ENCODE results near the gene ARID1B.

ARID1B gene

GRCh38 chr6:157076451-157076822 lies 299.3 kb downstream of the ARID1B start:
- no peak for DNase-seq (ENCODE audit: low spot score)

GRCh38 chr6:157077251-157077650 lies 300.1 kb downstream of the ARID1B start:
- DNase-seq (ENCODE audit: low spot score) = no peak

- no peak for DNase-seq (ENCODE audit: low spot score)
These were observed 301.1 kb downstream of the ARID1B start for GRCh38 chr6:157078326-157078725.

DNA sequence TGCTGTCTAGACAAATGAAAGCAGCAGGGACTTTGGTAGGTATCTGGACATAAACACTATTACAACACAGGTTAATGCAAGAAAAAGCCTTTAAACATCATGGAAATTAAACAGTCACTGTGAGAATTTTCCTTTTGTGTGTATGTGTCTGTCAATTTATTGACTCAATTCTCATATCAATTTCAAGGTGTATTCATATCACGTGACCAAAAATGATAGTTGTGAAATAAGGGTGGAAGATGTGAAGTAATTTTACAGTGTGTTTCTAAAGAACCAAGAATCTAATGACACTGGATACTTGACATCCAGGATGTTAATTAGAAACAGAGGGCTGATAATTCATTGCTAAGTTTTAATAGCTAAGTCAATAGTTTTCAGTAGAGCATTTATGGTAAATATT lies 302.1 kb downstream of the ARID1B start:
- DNase-seq (ENCODE audit: low spot score) = no peak

- DNase-seq (ENCODE audit: low spot score) = no peak
These were observed 302.6 kb downstream of the ARID1B start for GRCh38 chr6:157079771-157080170.

DNA sequence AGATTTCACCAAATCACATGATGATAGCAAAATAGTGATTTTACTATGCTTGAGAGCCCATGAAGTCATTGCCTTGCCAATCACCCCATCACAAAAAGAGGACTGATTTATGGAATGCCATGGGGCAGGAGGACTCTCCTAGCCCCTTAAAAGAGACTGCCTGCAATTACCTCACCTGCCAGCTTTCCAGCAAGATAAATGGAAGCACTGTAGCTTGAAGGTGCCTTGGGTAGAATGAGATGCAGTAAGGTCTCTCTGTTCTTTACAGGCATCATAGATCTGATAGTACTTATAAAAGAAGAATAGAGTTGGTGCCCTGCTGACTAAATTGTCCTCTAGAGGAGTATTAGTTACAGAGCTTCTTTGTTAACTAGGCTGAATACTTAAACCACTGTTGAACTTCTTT lies 303.8 kb downstream of the ARID1B start:
- DNase-seq (ENCODE audit: low spot score) = no peak

DNA sequence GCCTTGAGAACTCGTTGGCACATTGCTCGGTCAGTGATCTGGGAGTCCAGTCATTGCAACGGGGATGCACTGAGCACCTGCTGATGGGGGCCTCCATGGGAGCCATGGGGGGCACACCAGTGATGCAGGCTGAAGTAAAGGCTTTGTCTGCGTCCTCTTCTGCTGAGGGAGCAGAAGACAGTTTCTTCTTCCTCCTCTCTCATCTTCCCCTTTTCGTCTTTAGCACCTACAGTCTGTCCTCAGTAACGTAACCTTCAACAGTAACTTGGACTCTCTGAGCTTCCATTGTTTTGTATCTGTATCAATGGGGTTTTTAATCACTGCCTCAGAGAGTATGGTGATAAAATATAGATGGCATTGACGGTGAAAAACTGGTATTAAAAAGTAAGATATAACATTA lies 306.2 kb downstream of the ARID1B start:
- DNase-seq (ENCODE audit: low spot score) = no peak

DNA sequence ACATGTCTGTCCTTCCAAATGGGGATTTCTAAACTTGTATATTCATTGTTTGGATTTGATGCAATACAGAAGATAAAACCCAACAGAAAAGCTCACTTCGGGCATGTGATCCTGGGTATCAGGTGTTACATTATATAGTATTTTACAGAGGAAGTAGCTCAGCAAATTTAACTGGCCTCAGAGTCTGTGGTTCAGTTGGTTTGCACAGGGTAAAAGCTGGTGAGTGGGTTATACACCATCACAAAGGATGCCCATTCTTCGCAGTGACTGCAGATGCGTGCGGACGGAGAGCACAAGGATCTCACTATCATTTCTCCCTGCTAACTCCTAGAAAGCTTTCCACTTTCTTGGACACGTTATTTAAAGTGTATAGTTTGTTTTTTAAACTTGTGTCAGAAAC lies 309.5 kb downstream of the ARID1B start:
- DNase-seq (ENCODE audit: low spot score) = no peak

- no peak for DNase-seq (ENCODE audit: low spot score)
These were observed 310.8 kb downstream of the ARID1B start for GRCh38 chr6:157087974-157088373.

DNA sequence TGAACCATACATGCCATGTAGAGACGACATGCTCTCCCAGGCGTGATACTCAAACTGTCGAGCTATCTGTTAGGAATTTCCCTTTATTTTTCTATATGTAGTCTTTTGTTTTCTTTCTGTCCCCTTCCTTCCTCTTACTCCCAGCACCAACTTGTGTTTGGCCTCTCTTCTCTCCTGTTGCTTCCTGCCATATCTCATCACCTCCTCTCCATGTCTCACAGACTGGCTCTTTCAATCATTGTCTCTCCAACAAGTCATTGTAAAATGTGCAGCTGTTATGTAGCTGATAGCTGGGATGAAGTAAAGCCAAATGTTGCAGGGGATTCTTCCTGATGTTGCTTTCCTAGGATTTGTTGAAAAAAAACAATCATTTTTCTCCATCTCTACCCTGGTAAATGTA lies 311.7 kb downstream of the ARID1B start:
- no peak for DNase-seq (ENCODE audit: low spot score)

DNA sequence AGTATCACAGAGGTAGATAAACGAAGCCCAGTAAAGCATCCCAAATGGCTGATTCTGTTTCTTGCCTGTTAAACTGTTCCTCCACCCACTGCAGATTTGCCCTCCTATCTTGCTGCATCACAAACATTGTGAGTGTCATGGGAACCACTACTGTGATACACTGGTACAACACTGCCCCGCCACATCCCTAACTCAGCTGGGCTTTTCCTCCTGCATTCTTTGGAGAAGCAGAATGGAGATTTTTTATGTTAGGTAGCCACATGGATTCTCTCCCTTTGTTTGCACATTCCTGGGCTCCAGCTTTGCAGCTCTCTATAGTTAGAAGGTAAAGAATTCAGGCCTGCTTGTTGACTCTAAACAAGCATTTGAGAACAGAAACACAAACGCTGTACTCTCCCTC lies 312.1 kb downstream of the ARID1B start:
- no peak for DNase-seq (ENCODE audit: low spot score)

- DNase-seq (ENCODE audit: low spot score) = no peak
These were observed 312.7 kb downstream of the ARID1B start for GRCh38 chr6:157089851-157090250.

DNA sequence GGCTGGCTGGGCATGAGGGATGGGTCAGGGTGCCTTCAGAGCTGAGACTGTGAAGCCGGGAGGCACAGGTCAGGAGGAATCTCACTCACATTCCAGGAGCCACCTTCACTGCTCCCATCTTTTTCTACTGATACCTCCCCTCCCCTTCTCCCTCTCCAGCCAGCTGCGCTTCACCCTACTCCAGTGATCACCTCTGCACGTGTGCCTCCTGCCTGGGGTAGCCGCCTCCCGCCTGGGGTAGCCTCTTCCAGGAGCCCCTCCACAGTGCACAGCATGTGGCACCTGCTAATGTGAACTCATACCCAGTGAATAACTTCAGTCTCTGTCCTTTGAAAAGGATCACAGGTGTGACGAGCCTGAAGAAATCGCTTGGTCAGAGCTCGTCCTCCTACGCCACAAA lies 313.6 kb downstream of the ARID1B start:
- no peak for DNase-seq (ENCODE audit: low spot score)

- no peak for DNase-seq (ENCODE audit: low spot score)
These were observed 314.1 kb downstream of the ARID1B start for GRCh38 chr6:157091243-157091642.

GRCh38 chr6:157091856-157092460 lies 314.8 kb downstream of the ARID1B start:
- no peak for DNase-seq (ENCODE audit: low spot score)

GRCh38 chr6:157092736-157093135 lies 315.6 kb downstream of the ARID1B start:
- no peak for DNase-seq (ENCODE audit: low spot score)

DNA sequence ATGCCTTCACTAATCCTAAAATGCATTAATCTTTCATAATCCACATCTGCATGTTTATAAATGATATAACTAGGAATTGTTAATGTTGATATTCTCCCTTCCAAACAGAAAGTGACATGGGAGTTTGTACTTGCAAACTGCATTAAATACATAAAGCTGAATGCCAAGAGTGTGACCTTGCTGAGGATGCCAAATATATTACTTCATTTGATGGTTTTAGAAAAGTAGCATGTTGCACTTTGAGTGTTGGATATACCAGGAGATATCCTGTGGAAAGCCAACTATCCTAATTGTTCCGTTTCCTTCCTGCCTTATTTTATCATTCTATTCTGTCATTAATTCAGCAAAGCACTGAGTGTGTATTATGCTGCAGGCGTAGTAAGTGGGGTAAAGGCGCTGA lies 316.4 kb downstream of the ARID1B start:
- DNase-seq (ENCODE audit: low spot score) = no peak

DNA sequence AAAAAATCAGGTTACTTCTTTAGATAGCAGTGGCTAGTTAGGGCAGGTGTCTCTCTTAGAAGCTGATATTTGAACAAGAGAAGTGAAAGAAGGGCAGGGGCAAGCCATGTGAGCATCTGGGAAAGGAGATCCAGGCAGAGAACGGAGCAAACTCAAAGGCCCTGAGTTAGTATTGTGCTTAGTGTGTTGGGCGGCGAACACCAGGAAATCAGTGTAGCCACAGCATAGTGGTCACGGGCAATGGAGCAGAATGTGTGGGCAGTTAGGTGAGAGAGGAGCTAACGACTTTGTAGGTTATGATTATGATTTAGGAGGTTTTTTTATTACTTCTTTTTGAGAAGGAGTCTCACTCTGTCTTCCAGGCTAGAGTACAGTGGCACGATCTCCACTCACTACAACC lies 316.9 kb downstream of the ARID1B start:
- DNase-seq (ENCODE audit: low spot score) = no peak

GRCh38 chr6:157095084-157095483 lies 317.9 kb downstream of the ARID1B start:
- no peak for DNase-seq (ENCODE audit: low spot score)

- no peak for DNase-seq (ENCODE audit: low spot score)
These were observed 318.4 kb downstream of the ARID1B start for GRCh38 chr6:157095569-157095968.

GRCh38 chr6:157096105-157096504 lies 318.9 kb downstream of the ARID1B start:
- DNase-seq (ENCODE audit: low spot score) = no peak

DNA sequence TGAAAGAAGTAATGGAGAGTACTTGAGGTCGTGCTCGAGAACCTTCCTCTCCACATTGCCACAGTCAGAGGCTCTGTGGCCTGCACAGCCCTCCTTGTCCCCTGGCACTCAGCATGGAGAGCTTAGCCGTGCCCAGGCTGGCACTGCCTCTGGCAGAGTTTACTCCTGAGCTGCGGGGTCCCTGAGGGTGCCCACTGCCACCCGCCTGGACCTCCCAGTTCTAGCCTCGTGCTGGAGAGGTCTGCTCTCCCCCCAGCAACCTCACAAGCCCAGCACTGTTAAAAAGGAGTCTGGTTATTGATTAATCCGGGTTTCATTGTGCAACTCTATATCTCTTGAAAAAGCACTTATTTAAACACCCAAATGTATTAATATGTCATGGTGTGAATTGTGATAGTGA lies 319.3 kb downstream of the ARID1B start:
- DNase-seq (ENCODE audit: low spot score) = no peak

GRCh38 chr6:157097255-157097955 lies 320.2 kb downstream of the ARID1B start:
- no peak for DNase-seq (ENCODE audit: low spot score)

GRCh38 chr6:157098999-157099398 lies 321.8 kb downstream of the ARID1B start:
- DNase-seq (ENCODE audit: low spot score) = no peak
